Spleen (tissue), 11 donors: Measurements from ENCODE around the gene PCNX3. TPM values are rescaled to one million over a fixed set of nuclear protein-coding genes. Genes with fewer than 3 reads are reported as not detected.

ENCODE experiments used
- DNase-seq: peaks from one replicate; pipeline ENCODE4 v3.0.0-alpha.2; 2020
- H3K27ac ChIP-seq, 8 donors: fragments of 200-600 bp; sonication (generic) in 7 of 8; 1 replicate in 4 of 8; 2 replicates in 4 of 8; pipeline versions ENCODE4 v1.5.0 to v1.8.0; 2016 to 2021; ENCODE audit warnings: inconsistent platforms in 4 of 8, mild to moderate bottlenecking in 4 of 8, moderate library complexity in 1 of 8
- H3K27me3 ChIP-seq, 7 donors: fragments of 200-600 bp; sonication (generic) in 6 of 7; replicated peaks in 1 of 7; 1 replicate in 4 of 7; 2 replicates in 3 of 7; pipeline versions ENCODE4 v1.5.0 to v1.8.0; 2016 to 2021; ENCODE audit warnings: inconsistent platforms in 3 of 7, mild to moderate bottlenecking in 1 of 7
- H3K36me3 ChIP-seq, 6 donors: fragments of 200-600 bp; sonication (generic) in 5 of 6; 1 replicate in 4 of 6; 2 replicates in 2 of 6; pipeline versions ENCODE4 v1.5.0 to v1.8.0; 2016 to 2021; ENCODE audit warnings: inconsistent platforms in 2 of 6
- H3K4me1 ChIP-seq, 6 donors: fragments of 200-600 bp; sonication (generic) in 5 of 6; 1 replicate in 3 of 6; 2 replicates in 3 of 6; pipeline versions ENCODE4 v1.5.0 to v1.8.0; 2016 to 2021; ENCODE audit warnings: inconsistent platforms in 3 of 6
- H3K4me3 ChIP-seq, 8 donors: fragments of 200-600 bp; sonication (generic) in 7 of 8; 1 replicate in 4 of 8; 2 replicates in 4 of 8; pipeline versions ENCODE4 v1.5.0 to v1.8.0; 2016 to 2021; ENCODE audit warnings: inconsistent platforms in 4 of 8, mild to moderate bottlenecking in 4 of 8, moderate library complexity in 2 of 8
- H3K9me3 ChIP-seq, 8 donors: fragments of 200-600 bp; sonication (generic) in 7 of 8; 1 replicate in 4 of 8; 2 replicates in 4 of 8; pipeline versions ENCODE4 v1.5.0 to v1.8.0; 2016 to 2021; ENCODE audit warnings: inconsistent platforms in 4 of 8
- POLR2A ChIP-seq, 3 donors: fragments of 450-650 bp; IDR thresholded peaks; one replicate each; pipeline ENCODE4 v1.5.1; 2017; ENCODE audit warnings: antibody characterized with exemption in 3 of 3, mild to moderate bottlenecking in 1 of 3
- POLR2AphosphoS5 ChIP-seq, 3 donors: sonication (generic); formaldehyde crosslinking; IDR thresholded peaks; one replicate each; pipeline ENCODE4 v1.5.1; 2017; ENCODE audit warnings: antibody characterized with exemption in 3 of 3
- WGBS, 5 donors: extraction: QIAGEN DNeasy Blood & Tissue Kit in 3 of 5; methylation state at CpG; one replicate each; pipeline versions ENCODE4 v1.1.5 to v1.1.7; 2013 to 2018; 5-methylcytosine and 5-hydroxymethylcytosine counted together
- intact Hi-C: fragments of 100-400 bp; cut with DNase I; formaldehyde crosslinking; loops from one replicate; pipeline ENCODE4 v1.15.0; 2023; ENCODE audit warnings: low total_unique reads
- polyA plus RNA-seq, 3 donors: library from polyadenylated mRNA; stranded (reverse); fragments of 200-250 nt; gene quantifications; one replicate each; pipeline ENCODE4 v1.2.1, GENCODE V29; 2013
- total RNA-seq, 7 donors: library from RNA; depleted of rRNA in 3 of 7; stranded (reverse); fragments of >200 nt in 3 of 7; fragmentation: NEBNext Ultra II Directional in 4 of 7; extraction: Animal tissue kit (Norgen Biotek cat#: 25700) in 4 of 7; gene quantifications; one replicate each; pipeline versions ENCODE4 v1.1.0 to v1.2.1, GENCODE V29; 2016 to 2021
- TF ChIP-seq, protein P1 (sequence below), 11 experiments: fragments of 200-600 bp in 7 of 11; fragments of 450-650 bp in 4 of 11; sonication (generic) in 4 of 11; IDR thresholded peaks in 8 of 11; conservative IDR thresholded peaks in 3 of 11; 1 replicate in 7 of 11; 2 replicates in 4 of 11; pipeline versions ENCODE4 v1.4.0 to v1.8.0; 2016 to 2021; ENCODE audit warnings: antibody characterized with exemption in 11 of 11, inconsistent platforms in 4 of 11, mild to moderate bottlenecking in 1 of 11
- donor health status: healthy with polysubstance abuse.
- donor health status: DM: no; HTN: no; CAD: no; lungs with moderate emphysema.
- donor health status: DM: no; HTN: no; CAD: no.
- donor health status: Bipolar disorder and iron deficiency.
- donor health status: healthy.
- donor health status: DM: no; HTN: no; CAD: no.
- donor health status: DM: yes; HTN: yes; CAD: no.

The PCNX3 gene
- total and polyA plus RNA-seq, 10 donors, result 9.2 to 51.3 (median 46.9) TPM

DNA sequence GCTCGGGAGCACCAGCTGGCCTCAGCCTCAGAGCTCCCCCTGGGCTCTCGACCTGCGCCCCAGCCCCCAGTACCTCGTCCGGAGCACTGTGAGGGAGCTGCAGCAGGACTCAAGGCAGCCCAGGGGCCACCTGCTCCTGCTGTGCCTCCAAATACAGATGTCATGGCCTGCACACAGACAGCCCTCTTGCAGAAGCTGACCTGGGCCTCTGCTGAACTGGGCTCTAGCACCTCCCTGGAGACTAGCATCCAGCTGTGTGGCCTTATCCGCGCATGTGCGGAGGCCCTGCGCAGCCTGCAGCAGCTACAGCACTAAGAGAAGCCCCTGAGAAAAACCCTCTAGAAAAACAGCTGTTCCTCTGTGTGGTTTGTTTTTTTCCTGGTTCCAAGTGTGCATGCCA lies 44.2 kb upstream of the PCNX3 start:
- TF ChIP-seq POLR2AphosphoS5 (IDR thresholded peaks at IDR 0.05), result no peak
- no peak for TF ChIP-seq POLR2A (IDR thresholded peaks at IDR 0.05)
- TF ChIP-seq, protein P1, sequence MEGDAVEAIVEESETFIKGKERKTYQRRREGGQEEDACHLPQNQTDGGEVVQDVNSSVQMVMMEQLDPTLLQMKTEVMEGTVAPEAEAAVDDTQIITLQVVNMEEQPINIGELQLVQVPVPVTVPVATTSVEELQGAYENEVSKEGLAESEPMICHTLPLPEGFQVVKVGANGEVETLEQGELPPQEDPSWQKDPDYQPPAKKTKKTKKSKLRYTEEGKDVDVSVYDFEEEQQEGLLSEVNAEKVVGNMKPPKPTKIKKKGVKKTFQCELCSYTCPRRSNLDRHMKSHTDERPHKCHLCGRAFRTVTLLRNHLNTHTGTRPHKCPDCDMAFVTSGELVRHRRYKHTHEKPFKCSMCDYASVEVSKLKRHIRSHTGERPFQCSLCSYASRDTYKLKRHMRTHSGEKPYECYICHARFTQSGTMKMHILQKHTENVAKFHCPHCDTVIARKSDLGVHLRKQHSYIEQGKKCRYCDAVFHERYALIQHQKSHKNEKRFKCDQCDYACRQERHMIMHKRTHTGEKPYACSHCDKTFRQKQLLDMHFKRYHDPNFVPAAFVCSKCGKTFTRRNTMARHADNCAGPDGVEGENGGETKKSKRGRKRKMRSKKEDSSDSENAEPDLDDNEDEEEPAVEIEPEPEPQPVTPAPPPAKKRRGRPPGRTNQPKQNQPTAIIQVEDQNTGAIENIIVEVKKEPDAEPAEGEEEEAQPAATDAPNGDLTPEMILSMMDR (IDR thresholded peaks at IDR 0.05 in 8 of 11, conservative IDR thresholded peaks at IDR 0.05 in 3 of 11), result no peak
- peak overlapping the region in 7 of 8 donors; percentile 82 to 95 (median 89) for H3K4me3 ChIP-seq
- no peaks in the 10 kb centered on the region for H3K27me3 ChIP-seq
- WGBS, 5 donors, result 80 to 89% (median 81%) methylated on average over 7 to 9 of the region's 9 CpGs
- H3K36me3 ChIP-seq, result peaks cover 0 to 25% (median 2%) of the 10 kb centered on the region in 6 donors
- peaks cover 44 to 87% (median 80%) of the 10 kb centered on the region in 6 donors for H3K4me1 ChIP-seq
- no peaks in the 10 kb centered on the region for H3K9me3 ChIP-seq
- H3K27ac ChIP-seq, result peak overlapping the region in 7 of 8 donors; percentile 93 to 99 (median 97)
- peak; percentile 80 for DNase-seq
- intact Hi-C loops, result no loop called here

GRCh38 chr11:65571940-65572339 lies 43.6 kb upstream of the PCNX3 start:
- Histone ChIP-seq H3K27ac (peak overlapping the region; percentile 88 to 99 (median 96)), H3K36me3 (peaks cover 0 to 25% (median 2%) of the 10 kb centered on the region in 6 donors), H3K9me3 (no peaks in the 10 kb centered on the region), H3K27me3 (no peaks in the 10 kb centered on the region), H3K4me3 (peak overlapping the region; percentile 52 to 95 (median 88)), H3K4me1 (peaks cover 43 to 87% (median 79%) of the 10 kb centered on the region in 6 donors)
- no peak for DNase-seq
- no peak for TF ChIP-seq POLR2A (IDR thresholded peaks at IDR 0.05)
- no peak for TF ChIP-seq POLR2AphosphoS5 (IDR thresholded peaks at IDR 0.05)
- TF ChIP-seq, protein P1 (IDR thresholded peaks at IDR 0.05 in 8 of 11, conservative IDR thresholded peaks at IDR 0.05 in 3 of 11), result peak in 3 of 11 experiments; percentile 4 to 20 (median 15)
- WGBS, 5 donors, result 8 to 12% (median 11%) methylated on average over 11 of the region's 11 CpGs
- intact Hi-C loops, result no loop called here

- peaks cover 47 to 87% (median 80%) of the 10 kb centered on the region in 6 donors for H3K4me1 ChIP-seq
- no peaks in the 10 kb centered on the region for H3K27me3 ChIP-seq
- H3K9me3 ChIP-seq, result no peaks in the 10 kb centered on the region
- WGBS, 5 donors, result 0 to 1% (median 1%) methylated on average over 36 to 86 of the region's 86 CpGs
- peak within 1 kb of the TSS; percentile 88 to 99 (median 96) for H3K27ac ChIP-seq
- peak within 1 kb of the TSS; percentile 52 to 95 (median 88) for H3K4me3 ChIP-seq
- TF ChIP-seq, protein P1 (IDR thresholded peaks at IDR 0.05 in 8 of 11, conservative IDR thresholded peaks at IDR 0.05 in 3 of 11), result peak in 1 of 11 experiments; percentile 8
- TF ChIP-seq POLR2A (IDR thresholded peaks at IDR 0.05), result peak in 1 of 3 donors; percentile 21
- TF ChIP-seq POLR2AphosphoS5 (IDR thresholded peaks at IDR 0.05), result peak; percentile 67 to 81 (median 77)
- H3K36me3 ChIP-seq, result peaks cover 0 to 25% (median 2%) of the 10 kb centered on the region in 6 donors
- intact Hi-C loops, result no loop called here
- DNase-seq, result peak; percentile 99
Observed at GRCh38 chr11:65572356-65573051, 43.1 kb upstream of the PCNX3 start, which contains the start of gene FAM89B. TSS of gene FAM89B (plus strand) at chr11:65572538. CDS start at chr11:65572670, 132 bp downstream.
